ENCODE data around the gene DDX54. TPM values are rescaled to one million over a fixed set of nuclear protein-coding genes. Genes with fewer than 3 reads are reported as not detected.

DDX54 gene
- total RNA-seq, 1 donor from 2014 or later, result 34.7 TPM

DNA sequence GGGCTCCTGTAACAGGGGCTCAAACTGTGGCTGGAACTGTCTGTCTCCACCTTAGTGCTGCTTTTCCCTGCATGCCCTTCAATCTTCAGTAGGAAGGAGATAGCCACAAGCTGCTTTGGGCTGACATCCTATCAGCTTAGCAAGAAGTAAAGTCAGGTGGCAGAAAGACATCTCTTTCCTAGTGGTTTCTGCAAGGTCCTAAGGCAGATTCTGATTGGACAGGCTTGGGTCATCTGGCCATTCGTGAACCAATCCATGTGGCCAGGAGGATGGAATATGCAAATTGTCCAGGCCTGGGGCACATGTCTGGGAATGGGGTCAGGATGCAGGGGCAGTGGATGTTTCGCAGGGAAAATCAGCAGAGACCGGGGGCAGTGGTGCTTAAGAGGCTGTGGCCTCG is 5.5 kb upstream of the DDX54 start:
- intact Hi-C loops (cut with micrococcal nuclease), result no loop called here
- H3K36me3 ChIP-seq, result peaks cover 30% of the 10 kb centered on the region

DNA sequence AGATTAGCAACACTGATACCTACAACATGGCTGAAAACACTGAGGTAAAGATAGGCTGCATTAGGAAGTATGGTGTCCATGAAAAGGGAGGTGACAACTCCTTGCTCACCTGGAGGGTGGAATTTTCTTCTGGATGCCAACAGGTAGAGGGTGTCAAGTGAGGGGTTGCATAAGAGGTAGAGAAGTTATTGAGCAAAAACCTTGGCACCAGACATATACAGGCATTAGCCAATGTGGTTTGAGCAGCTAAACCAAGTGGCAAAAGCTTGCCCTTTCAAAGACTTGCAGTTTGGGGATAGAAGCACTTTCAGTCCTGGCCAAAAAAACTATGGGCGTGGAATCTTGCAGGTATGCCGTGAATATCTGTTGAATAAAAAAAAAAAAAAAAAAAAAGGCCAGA is 4.1 kb upstream of the DDX54 start:
- intact Hi-C loops (cut with micrococcal nuclease), result no loop called here
- DNase-seq, result no peak
- Histone ChIP-seq H3K9me3 (replicated peaks) (no peaks in the 10 kb centered on the region), H3K4me1 (peaks cover 54% of the 10 kb centered on the region), H3K36me3 (peaks cover 30% of the 10 kb centered on the region), H3K4me3 (no peak overlapping the region), H3K27ac (replicated peaks) (no peak overlapping the region), H3K27me3 (ENCODE audit: low read depth) (no peaks in the 10 kb centered on the region)
- TF ChIP-seq, protein P1, sequence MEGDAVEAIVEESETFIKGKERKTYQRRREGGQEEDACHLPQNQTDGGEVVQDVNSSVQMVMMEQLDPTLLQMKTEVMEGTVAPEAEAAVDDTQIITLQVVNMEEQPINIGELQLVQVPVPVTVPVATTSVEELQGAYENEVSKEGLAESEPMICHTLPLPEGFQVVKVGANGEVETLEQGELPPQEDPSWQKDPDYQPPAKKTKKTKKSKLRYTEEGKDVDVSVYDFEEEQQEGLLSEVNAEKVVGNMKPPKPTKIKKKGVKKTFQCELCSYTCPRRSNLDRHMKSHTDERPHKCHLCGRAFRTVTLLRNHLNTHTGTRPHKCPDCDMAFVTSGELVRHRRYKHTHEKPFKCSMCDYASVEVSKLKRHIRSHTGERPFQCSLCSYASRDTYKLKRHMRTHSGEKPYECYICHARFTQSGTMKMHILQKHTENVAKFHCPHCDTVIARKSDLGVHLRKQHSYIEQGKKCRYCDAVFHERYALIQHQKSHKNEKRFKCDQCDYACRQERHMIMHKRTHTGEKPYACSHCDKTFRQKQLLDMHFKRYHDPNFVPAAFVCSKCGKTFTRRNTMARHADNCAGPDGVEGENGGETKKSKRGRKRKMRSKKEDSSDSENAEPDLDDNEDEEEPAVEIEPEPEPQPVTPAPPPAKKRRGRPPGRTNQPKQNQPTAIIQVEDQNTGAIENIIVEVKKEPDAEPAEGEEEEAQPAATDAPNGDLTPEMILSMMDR (IDR thresholded peaks at IDR 0.05; ENCODE audit: borderline replicate concordance), result no peak

More for the DNA sequence above, 5.5 kb upstream of the DDX54 start:
- no peaks in the 10 kb centered on the region for H3K27me3 ChIP-seq (ENCODE audit: low read depth)
- no peak for DNase-seq
- no peak overlapping the region for H3K4me3 ChIP-seq
- TF ChIP-seq, protein P1 (IDR thresholded peaks at IDR 0.05; ENCODE audit: borderline replicate concordance), result no peak
- no peak overlapping the region for H3K27ac ChIP-seq (replicated peaks)
- no peaks in the 10 kb centered on the region for H3K9me3 ChIP-seq (replicated peaks)
- H3K4me1 ChIP-seq, result peaks cover 42% of the 10 kb centered on the region

DNA sequence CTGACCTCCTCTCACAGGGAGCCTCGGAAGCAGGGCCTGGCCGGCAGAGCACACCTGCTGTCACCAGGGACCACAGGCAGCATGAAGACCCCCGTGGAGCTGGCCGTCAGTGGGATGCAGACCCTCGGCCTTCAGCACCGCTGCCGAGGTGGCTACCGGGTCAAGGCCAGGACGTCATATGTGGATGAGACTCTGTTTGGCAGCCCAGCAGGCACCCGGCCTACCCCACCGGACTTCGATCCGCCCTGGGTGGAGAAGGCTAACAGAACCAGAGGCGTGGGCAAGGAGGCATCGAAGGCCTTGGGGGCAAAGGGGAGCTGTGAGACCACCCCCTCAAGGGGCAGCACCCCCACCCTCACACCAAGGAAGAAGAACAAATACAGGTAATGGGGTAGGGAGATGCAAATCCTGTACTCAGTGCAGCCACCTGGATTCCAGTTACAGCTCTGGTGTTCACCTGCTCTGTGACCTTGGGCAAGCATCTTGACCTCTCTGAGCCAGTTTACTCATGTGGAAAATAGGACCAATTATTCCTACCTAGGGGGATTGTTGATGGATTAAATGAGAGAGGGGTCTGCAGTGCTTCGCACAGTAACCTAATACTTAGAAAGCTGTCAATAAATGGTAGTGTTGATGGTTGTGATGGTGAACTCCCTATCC is 1.5 kb upstream of the DDX54 start:
- intact Hi-C loops (cut with micrococcal nuclease), result no loop called here

DNA sequence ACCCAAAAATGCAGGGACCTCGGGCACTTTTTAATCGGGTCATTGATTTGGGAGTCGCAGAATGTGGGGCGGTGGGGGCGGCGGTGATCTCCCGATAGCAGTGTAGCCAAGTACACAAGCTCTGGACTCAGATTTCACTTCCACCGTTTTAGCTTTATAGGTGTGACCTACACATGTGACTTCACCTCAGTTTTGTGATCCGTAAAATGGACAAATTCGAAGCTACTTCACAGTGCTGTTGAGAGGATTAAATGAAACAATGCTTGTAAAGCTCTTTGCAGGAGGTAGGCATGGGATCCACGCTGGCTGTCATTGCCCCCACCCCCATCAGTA is 721 bp upstream of the DDX54 start:
- peaks cover 52% of the 10 kb centered on the region for H3K4me1 ChIP-seq
- DNase-seq, result no peak
- peak overlapping the region; percentile 100 for H3K4me3 ChIP-seq
- intact Hi-C loops (cut with micrococcal nuclease), result no loop called here
- H3K9me3 ChIP-seq (replicated peaks), result no peaks in the 10 kb centered on the region
- H3K27me3 ChIP-seq (ENCODE audit: low read depth), result no peaks in the 10 kb centered on the region
- peaks cover 21% of the 10 kb centered on the region for H3K36me3 ChIP-seq
- peak overlapping the region; percentile 98 for H3K27ac ChIP-seq (replicated peaks)
- TF ChIP-seq, protein P1 (IDR thresholded peaks at IDR 0.05; ENCODE audit: borderline replicate concordance), result no peak

More for the DNA sequence above, 1.5 kb upstream of the DDX54 start:
- Histone ChIP-seq H3K27me3 (ENCODE audit: low read depth) (no peaks in the 10 kb centered on the region), H3K27ac (replicated peaks) (peak overlapping the region; percentile 98), H3K4me3 (peak overlapping the region; percentile 100), H3K9me3 (replicated peaks) (no peaks in the 10 kb centered on the region), H3K4me1 (peaks cover 52% of the 10 kb centered on the region), H3K36me3 (peaks cover 29% of the 10 kb centered on the region)
- TF ChIP-seq, protein P1 (IDR thresholded peaks at IDR 0.05; ENCODE audit: borderline replicate concordance), result no peak
- no peak for DNase-seq

DNA sequence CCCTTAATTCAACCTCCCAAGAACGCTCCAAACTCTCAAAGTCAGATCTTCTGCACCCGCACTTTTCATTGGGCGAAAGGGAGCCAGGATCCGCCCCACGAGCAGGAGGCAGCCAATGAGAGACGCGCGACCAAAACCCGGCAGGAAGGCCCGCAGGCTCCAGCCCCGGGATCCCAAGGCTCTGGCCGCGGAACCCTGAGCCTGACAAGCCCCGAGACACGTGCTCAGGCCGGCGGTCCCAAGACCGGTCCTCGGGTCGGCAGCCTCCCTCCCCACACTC is 438 bp downstream of the DDX54 start:
- DNase-seq, result peak; percentile 91
- Histone ChIP-seq H3K36me3 (peaks cover 21% of the 10 kb centered on the region), H3K27ac (replicated peaks) (peak overlapping the region; percentile 98), H3K9me3 (replicated peaks) (no peaks in the 10 kb centered on the region), H3K4me3 (peak overlapping the region; percentile 100), H3K4me1 (peaks cover 52% of the 10 kb centered on the region), H3K27me3 (ENCODE audit: low read depth) (no peaks in the 10 kb centered on the region)
- TF ChIP-seq, protein P1 (IDR thresholded peaks at IDR 0.05; ENCODE audit: borderline replicate concordance), result no peak
- intact Hi-C loops (cut with micrococcal nuclease), result no loop called here
